Measurements from ENCODE around the gene SLC7A1.
"Not testable (repeated sequence)": the region's sequence is repeated elsewhere in the genome, so short reads cannot be mapped to it uniquely, and the experiment has no call there.

Gene SLC7A1

DNA sequence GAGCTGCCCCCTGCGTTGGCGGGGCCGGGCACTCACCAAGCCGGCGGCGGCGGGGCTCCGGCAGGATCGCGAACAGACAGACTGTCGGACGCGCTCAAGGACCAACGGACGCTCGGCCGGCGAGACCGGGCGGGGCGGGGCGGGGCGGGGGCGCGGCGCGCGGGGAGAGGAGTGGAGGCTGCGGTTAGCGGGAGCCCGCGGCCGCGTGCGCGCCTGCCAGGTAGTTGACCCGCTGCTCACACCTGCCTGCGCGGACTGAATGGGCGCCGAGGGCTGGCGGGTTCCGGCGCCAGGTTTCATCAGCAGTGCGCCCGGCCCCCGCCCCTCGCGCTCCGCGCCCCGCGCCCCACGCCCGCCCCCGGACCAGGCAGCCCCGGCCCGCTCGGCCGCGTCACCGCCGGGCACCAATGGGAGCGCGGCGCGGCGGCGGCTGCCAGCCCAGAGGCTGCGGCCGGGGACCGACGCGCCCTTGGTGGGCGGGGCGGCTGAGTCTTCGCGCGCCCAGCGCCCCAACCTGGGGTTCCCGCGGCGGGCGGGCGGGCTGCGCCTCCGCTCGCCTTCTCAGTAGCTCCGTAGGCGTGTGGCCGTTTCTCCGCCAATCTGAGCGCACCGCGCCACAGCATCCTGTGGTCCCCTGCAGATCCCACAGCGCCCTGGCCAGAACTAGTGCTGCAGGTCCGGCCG, at the start of gene SLC7A1:
Gene SLC7A1 (minus strand): TSS at position 309 of the 684 bp plus-strand sequence. CDS start 59,500 bp downstream, outside the sequence.
- no peak for DNase-seq (ENCODE audit: low read depth)

DNA sequence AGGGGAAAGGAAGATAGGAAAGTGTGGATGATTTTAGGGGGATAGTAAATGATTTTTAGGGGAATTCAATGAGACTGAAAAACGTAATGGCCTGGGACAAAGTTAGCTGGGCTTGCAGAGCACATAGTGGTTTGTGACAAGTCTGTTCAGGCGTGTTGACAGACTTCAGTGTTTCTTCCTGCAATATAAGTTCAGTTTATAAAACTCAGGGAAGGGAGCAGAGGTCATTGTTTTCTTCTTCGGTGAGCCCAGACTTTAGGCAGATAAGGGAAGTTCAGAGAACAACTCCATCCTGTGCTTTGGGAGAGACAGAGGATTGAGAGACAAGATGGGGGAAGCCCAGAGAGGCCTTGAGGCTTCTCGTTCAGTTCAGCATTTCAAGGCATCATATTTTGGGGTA, 45.2 kb upstream of the SLC7A1 start:
- no peak for DNase-seq (ENCODE audit: low read depth)

DNA sequence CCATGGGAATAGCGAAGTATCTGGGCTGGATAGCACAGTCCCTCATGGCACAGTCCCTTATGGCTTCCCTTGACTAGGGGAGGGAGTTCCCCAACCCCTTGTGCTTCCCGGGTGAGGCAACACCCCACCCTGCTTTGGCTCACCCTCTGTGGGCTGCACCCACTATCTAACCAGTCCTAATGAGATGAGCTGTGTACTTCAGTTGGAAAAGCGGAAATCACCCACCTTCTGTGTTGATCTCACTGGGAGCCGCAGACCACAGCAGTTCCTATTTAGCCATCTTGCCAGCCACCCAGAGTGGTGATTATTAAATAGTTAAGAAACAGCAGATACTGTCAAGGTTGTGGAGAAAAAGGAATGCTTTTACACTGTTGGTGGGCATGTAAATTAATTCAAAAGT, 41.3 kb upstream of the SLC7A1 start:
- DNase-seq (ENCODE audit: low read depth): not testable (repeated sequence)

DNA sequence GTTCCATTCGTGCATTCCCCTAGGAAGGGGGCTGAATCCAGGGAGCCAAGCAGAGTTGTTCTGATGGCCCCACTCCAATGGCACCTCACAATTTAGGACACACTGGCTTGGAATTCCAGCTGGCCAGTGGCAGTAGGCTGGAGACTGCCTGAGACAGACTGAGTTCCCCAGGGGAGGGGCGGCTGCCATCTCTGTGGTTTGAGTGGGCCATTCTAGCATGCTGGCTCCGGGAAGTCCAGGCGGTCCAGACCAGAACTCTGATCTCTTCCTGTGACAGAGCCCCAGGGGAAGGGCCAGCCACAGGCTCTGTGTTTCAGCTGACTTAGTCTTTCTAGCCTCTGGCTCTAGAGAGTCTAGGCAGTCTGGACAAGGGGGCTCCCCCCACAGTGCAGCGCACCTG, 29.5 kb upstream of the SLC7A1 start:
- no peak for DNase-seq (ENCODE audit: low read depth)

DNA sequence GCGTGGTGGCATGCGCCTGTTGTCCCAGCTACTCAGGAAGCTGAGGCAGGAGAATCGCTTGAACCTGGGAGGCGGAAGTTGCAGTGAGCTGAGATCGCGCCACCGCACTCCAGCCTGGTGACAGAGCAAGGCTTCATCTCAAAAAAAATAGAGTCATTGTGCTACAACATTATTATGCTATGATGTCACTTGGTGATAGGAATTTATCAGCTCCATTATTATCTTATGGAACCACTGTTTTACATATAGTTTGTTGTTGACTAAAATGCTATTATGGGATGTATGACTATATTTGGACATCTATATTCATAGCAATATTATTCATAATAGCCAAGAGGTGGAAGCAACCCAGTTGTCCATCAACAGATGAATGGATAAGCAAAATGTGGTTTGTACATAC, 26.4 kb upstream of the SLC7A1 start:
- DNase-seq (ENCODE audit: low read depth): no peak

DNA sequence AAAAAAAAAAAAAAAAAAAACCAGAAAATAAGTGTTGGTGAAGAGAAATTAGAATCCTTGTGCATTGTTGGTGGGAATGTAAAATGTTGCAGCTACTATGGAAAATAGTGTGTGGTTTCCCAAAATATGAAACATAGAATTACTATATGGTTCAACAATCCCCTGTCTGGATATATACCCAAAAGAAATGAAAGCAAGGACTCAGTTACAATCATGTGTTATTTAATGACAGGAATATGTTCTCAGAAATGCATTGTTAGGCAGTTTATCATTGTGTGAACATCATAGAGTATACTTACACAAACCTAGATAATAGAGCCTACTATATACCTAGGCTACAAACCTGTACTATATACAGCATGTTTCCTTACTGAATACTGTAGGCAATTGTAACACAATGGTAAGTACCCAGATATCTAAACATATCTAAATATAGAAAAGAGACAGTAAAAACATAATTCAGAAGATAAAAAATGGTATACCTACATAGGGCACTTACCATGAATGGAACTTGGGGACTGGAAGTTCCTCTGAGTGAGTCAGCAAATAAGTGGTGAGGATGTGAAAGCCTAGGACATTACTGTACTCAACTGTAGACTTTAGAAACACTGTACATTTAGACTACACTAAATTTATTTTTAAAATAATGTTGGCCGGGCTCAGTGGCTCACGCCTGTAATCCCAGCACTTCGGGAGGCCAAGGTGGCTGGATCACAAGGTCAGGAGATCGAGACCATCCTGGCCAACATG, 25.7 kb upstream of the SLC7A1 start:
- DNase-seq (ENCODE audit: low read depth): peak; percentile 20

DNA sequence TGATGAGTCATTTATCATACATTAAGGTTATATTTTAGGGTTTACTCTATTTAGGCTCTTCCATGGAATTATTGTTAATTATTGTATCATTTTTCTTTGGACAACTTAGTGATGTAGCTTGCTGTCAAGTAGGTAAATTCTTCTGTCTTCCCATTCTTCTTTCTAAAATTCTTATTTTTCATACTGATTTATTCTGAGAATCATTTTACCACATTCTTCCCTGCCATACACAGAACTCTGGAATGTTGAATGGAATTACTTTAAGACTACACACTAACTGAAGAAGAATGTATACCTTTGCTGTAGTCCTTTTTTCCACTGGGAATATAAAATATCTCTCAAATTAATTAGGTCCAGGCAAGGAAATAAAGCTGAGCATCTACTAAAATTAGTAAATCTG, 24.5 kb upstream of the SLC7A1 start:
- DNase-seq (ENCODE audit: low read depth): no peak

DNA sequence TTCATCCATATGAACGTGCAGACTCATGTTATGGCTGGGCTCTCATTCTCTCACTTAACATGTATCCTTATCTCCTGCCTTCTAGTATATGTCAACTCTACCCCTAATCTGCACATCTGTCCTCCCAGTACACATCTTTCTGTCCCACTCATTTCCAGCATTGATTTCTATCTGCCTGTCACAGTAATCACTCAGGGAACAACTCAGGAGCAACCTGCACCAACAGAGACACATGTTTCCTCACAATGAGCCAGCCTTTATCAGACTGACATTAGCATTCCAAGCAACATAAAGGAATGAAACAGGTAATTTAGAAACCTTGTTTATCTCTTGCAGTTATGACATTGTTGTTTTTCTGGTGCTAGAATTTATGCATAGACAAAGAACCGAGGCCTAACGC, 17.6 kb upstream of the SLC7A1 start:
- no peak for DNase-seq (ENCODE audit: low read depth)

DNA sequence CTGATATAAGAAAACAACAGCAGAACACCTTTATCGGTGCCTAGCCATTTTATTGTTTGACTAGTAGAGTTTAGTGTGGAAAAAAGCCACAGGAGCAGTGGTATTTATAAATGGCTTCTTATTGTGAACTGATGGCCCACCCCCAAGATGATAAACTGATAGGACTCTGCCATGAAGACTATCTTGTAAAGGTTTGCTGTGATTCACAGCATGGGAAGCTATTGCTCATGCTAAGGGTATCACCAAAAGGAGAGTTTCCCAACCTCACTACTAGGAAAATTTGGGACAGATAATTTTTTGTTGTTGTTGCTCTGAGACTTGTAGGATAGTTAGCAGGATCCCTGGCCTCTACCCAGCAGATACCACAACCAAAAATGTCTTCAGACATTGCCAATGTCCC, 12.0 kb upstream of the SLC7A1 start:
- no peak for DNase-seq (ENCODE audit: low read depth)

DNA sequence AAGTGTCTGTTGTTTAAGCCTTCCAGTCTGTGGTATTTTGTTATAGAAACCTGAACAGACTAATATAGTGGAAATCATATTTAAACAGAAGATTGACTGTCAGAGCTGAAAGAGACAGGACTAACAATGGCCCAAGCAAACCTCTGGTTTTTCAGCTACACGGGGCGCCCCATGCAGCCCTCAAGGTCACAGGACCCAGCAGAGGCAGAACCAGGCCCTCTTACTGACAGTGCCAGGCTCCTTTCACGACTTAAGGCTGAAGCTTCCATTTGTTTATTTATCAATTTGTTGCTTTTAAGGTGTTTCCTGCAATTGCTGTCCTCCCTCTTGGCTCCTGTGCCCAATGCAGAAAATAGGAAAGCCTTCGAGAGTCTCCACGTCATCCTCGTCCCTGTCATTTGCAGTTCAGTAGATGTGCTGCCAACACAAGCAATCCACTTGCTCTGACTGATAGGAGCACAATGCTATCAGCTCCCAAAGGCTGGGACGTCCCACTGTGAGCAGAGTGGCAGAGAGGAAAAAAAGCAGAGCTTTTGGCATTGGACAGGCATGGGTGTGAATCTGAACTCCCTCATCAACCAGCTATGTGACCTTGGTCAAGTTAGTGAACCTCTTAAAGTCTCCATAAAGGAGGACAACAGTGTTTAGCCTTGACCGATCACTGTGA, 10.5 kb upstream of the SLC7A1 start:
- DNase-seq (ENCODE audit: low read depth): no peak

DNA sequence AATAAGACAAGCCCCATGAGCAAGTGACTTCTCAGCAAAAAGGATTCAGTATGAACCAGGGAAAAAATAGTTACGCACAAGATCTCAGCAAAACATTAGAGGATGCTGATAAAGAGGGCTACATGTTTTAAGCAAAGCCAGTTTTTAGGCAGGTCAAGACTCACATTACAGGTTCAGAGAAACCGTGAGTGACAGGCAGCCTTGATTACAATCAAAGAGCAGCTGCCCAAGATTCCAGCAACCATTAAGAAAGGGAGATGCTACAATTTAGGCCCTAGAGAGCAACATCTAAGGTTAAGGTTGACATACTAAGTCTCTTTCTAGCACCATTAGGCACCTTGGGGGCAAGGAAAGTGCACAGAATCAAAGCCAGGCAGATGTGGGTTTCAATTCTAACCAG, 2.8 kb upstream of the SLC7A1 start:
- DNase-seq (ENCODE audit: low read depth): no peak

DNA sequence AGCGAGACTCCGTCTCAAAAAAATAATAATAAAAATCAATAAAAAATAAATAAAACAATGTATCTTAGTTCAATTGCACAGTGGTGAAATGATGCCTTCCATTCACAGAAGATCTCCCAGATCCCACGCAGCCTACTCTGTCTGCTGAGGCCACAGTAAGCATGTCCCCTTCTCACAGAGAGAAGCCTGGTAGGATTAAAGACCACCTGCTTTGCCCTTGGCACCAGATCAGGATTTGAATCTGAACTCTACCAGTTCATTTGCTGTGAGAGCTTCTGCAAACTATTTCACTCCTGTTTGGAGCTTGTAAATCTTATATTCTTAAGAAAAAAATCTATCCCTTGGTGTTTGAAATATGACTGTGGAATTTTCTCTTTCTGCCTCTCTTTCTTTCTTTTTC, 2.2 kb upstream of the SLC7A1 start:
- no peak for DNase-seq (ENCODE audit: low read depth)

DNA sequence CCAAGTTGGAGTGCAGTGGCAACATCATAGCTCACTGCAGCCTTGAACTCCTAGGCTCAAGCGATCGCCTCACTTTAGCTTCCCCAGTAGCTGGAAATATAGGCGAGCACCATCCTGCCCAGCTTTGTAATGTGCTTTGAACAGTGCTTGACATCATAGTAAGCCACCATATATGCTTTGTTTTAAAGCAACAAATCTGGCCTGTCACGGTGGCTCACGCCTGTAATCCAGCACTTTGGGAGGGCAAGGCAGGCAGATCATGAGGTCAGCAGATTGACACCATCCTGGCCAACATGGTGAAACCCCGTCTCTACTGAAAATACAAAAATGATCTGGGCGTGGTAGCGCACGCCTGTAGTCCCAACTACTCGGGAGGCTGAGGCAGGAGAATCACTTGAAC, 1.8 kb upstream of the SLC7A1 start:
- DNase-seq (ENCODE audit: low read depth): no peak

DNA sequence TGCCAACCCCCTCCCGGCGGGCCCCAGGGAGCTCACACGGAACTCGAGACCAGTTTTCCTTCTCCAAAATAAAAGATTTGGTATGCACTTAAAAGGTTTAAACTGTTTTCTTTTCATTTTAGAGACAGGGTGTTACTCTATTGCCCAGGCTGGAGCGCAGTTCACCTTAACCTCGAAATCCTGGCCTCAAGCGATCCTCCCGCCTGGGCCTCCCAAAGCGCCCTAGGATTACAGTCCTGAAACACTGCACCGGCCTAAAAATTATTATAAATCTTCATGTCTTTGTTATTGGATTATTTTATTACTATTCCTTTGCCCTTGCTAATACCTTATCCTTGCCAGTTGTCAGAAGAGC, 553 bp upstream of the SLC7A1 start:
- DNase-seq (ENCODE audit: low read depth): no peak

DNA sequence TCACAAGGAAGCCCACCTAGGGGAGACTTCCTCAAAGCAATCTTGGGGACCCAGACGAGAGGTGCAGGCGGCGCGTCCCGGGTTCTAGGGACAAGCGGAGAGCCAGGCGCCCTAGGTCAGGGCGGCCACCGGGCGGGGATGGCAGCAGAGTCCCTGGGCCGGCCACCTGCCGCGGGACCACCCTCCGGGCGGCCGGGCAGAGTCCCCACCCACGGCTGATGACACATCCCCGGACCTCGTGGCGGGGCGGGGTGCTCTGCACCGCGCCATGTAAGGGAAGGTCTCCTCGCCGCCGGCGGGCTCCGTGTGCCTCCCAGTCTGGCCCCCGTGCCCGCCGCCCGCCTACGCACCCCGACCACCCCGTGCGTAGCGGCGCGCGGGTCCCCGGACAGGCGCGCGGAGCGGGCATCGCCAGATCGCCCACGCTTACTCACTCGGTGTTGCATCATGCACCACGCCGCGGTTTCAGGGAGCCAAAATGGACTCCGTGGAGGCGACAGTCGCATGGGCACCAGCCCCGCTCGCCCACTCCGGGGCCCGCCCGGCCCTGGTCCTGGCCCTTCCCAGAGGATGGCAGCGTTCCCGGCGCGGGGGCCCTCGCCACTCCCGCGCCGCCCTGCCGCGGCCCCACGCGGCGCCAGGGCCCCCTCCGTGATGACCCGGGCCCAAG, 643 bp downstream of the SLC7A1 start:
- no peak for DNase-seq (ENCODE audit: low read depth)

DNA sequence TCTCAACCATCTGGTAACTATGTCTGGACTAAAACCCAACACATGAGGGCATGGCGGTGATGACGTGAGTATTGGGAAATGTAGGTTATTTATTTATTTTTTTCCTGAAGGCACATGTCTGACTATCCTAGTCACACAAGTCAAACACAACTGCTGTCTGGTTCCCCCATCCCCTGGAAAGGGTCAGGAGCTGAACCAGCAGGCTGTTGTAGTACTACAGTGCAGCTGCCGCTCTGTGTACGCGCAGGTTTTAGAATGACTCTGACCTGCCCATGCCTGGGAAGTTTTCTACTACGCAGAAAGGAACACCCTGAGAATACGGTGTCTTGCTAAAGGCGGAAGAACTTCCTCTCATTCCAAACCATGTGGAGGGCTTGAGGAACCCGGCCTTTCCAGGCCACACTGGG, 1.2 kb downstream of the SLC7A1 start:
- DNase-seq (ENCODE audit: low read depth): no peak

DNA sequence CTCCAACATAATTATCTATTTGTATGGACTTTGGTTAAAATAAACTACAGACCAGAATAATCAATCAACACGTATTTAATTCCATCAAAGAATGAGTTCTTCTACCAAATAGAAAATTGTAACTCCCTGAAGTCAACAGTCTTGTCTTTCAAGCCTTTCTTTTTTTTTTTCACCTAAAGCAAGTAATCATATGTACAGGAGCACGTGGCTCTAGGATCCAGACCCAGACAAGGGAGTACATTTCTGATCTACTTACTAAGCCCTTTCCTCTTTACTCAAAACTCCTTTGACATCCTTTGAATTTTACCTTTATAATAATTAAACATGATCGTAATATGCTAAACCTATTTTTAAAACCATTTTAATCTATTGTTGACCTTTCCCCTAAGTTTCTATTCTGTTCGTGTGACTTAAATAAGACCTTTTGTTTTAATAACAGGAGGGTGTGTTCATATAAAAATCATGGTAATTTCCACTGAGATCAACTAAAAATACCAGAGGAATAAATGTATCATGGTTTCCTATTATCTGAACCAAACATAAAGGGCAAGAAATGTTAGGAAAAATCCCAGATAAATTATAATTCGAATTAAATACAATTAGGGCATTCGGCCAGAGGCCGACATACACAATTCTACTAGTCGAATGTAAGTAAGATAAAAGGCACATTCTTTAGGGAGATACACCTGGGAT, 1.7 kb downstream of the SLC7A1 start:
- DNase-seq (ENCODE audit: low read depth): no peak

DNA sequence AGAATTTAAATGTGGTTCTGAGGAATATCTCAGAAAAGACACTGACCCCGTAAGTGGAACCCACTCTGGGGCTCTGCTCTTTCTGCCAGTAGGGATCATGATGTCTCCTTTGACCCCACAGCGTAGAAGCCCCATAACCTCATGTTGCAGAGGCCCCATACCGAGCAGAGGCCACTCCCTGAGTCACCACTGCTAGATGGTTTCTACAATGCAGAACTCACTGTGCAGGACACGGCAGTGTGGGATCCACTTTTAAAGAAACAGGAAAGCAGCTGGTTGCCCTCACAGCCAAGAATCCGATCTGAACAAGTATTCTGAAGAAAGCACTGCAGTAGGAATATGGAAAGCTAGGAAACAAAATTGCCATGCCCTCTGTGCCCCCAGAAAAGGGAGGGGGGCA, 4.2 kb downstream of the SLC7A1 start:
- DNase-seq (ENCODE audit: low read depth): no peak

DNA sequence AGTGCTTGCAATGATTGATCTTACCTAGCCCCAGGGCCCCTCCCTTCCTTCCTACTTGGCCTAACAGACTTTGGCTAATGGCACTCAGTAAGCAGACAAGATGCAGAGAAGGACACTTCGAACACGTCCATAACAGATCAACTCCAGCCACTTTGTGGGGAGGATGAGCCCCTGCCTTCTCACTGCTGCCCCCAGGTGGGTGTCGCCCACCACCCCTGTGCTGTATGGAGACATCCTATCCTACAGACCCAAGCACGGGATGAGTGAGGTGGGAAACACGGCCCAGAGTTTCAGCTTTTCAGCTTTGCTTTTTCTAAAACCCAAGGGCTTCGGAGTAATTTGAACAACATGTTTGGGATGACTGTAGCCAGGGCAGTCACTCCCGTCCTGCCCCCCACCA, 5.5 kb downstream of the SLC7A1 start:
- no peak for DNase-seq (ENCODE audit: low read depth)

DNA sequence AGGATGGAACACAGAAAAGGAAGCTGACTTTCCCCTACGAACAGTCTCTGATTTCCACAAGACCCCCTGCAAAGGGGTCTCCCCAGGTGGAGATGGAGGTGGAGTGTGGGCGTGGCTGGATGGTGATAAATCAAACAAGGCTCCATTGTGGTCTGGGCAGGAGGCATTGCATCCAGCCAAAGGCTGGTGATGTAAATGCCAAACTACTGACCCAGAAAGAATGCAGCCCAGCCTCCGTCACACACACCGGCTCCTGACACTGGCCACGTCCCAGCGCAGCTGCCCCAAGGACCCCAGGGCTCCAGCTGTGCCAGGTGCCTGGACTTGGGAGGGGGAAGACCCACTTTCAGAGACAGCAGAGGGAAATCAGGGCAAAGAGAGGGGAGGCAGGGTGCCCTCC, 6.3 kb downstream of the SLC7A1 start:
- no peak for DNase-seq (ENCODE audit: low read depth)

DNA sequence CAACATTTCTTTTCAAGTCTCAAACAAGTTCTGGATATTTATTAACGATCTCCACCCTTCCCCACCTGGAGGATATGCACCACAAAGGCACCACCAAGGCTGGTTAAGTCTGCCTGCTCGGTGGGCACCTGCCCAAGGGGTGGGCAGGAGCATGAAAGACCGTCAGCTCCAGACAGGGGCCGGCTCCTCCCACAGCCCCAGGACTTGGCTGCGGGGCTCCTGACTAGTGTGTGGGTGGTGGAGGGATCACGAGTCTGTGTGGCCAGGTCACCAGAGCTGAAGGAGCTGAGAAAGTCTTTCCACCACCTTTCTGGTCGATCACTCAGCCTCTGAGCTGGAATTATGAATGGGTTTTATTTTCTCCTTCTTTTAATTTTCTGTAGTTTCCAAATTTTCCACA, 7.8 kb downstream of the SLC7A1 start:
- no peak for DNase-seq (ENCODE audit: low read depth)

DNA sequence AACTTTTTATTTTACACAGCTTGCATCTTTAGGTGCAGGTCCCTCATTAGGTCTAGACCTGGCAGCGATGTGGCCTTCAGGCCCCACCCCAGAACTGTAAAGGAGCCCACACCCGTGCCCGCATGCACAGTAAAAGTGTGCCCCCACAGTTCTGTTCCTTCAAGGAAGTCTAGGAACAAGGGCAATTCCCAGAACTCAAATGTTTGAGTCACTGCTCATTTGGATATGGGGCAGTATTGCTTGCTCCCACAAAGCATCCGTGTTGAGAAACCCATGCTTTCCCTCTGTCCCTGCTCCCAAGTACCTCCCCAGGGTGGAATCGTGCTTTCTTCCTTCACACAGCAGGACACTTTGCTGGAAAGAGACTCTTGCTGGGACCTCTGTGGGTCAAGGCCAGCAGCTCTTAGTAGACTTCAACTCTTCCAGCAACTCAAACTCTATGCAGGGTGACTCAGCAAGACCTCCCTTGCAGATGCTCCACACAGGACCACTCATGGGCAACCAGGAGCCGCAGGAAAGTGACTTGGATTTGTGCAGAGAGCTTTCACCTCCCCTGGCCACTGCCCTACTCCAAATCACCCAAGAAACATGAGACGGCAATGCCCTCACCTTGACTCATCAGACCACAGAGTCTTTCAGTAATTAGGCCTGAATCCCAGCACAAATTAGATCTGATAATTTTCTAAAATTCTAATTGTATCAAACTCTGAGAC, 12.3 kb downstream of the SLC7A1 start:
- DNase-seq (ENCODE audit: low read depth): no peak
